Adrenal gland (tissue), 5 donors: ENCODE measurements around the gene ESRP2.

Experiments
- POLR2A ChIP-seq, 2 donors: fragments of 450-650 bp; IDR thresholded peaks; one replicate each; pipeline ENCODE4 v1.6.1; 2017; ENCODE audit warnings: antibody characterized with exemption in 2 of 2, mild to moderate bottlenecking in 2 of 2, moderate library complexity in 1 of 2
- TF ChIP-seq, protein P1 (sequence below), 6 experiments: fragments of 450-650 bp in 4 of 6; fragments of 200-600 bp in 2 of 6; sonication (generic) in 1 of 6; IDR thresholded peaks; 1 replicate in 5 of 6; 2 replicates in 1 of 6; pipeline versions ENCODE4 v1.5.1 to v1.8.0; 2016 to 2021; ENCODE audit warnings: antibody characterized with exemption in 6 of 6, mild to moderate bottlenecking in 2 of 6, moderate library complexity in 1 of 6
- donor health status: DM: no; HTN: no; CAD: no.

DNA sequence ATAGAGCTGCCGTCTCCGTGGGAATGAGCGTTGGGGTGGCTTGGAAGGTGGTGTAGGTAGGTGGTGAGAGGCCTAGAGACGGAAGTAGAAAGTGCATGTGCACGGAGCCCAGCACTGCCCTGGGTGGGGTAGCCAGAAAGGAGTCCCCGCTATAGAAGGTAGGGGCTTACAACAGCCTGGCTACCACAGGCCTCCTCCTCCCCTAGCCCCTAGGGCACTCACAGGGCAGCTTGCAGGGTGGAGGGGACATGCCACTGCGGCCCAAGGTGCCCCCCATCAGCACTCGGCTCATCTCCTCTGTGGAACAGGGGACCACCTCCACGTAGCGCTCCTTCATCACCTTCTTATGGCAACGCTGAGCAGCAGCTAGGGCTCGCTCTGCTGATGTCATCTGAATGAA, 5.0 kb downstream of the ESRP2 start:
- TF ChIP-seq, protein P1, sequence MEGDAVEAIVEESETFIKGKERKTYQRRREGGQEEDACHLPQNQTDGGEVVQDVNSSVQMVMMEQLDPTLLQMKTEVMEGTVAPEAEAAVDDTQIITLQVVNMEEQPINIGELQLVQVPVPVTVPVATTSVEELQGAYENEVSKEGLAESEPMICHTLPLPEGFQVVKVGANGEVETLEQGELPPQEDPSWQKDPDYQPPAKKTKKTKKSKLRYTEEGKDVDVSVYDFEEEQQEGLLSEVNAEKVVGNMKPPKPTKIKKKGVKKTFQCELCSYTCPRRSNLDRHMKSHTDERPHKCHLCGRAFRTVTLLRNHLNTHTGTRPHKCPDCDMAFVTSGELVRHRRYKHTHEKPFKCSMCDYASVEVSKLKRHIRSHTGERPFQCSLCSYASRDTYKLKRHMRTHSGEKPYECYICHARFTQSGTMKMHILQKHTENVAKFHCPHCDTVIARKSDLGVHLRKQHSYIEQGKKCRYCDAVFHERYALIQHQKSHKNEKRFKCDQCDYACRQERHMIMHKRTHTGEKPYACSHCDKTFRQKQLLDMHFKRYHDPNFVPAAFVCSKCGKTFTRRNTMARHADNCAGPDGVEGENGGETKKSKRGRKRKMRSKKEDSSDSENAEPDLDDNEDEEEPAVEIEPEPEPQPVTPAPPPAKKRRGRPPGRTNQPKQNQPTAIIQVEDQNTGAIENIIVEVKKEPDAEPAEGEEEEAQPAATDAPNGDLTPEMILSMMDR (IDR thresholded peaks at IDR 0.05): no peak
- no peak for TF ChIP-seq POLR2A (IDR thresholded peaks at IDR 0.05)
